K562 (cell line): ENCODE data around the gene B9D2. TPM values are rescaled to one million over a fixed set of nuclear protein-coding genes. Genes with fewer than 3 reads are reported as not detected.

Experiments
- ATAC-seq: fragments of 200-7000 bp; cut with Tn5 transposase; 3 replicates; pipeline ENCODE4 v1.9.1; 2020; ENCODE audit warnings: moderate library complexity
- BruUV-seq: library from RNA; stranded (reverse); fragments of 400-500 nt; replicated peaks from 2 replicates; lab custom pipeline; 2021; lab: Mats Ljungman, UMichigan
- CTCF ChIA-PET: fragments of 300-600 bp; formaldehyde crosslinking; extraction: SDS; loops from one replicate; lab custom pipeline; 2021; ENCODE audit warnings: low intra/inter-chr PET ratio; lab: Yijun Ruan, JAX
- POLR2A ChIA-PET: fragments of 300-600, 350-650 bp; sonication (Branson Sonifier 250); formaldehyde crosslinking; extraction: SDS; loops from one replicate; lab custom pipeline; 2021; ENCODE audit warnings: antibody characterized with exemption, inconsistent platforms; lab: Yijun Ruan, JAX
- DNase-seq, 4 experiments: peaks; one replicate each; pipeline versions ENCODE4 v3.0.0 to v3.0.0-alpha.2; 2011 to 2018; ENCODE audit warnings: low spot score in 3 of 4, mixed read lengths in 3 of 4; ENCODE audit errors: extremely low read depth in 1 of 4
- FAIRE-seq: peaks from 2 replicates; lab custom pipeline; 2011; peaks lifted over from hg19 to GRCh38; lab: Jason Lieb, UNC
- H2AFZ ChIP-seq: 2 replicates; pipeline ENCODE4 v1.6.0; 2011; ENCODE audit warnings: low read depth, low read length, control low read depth, inconsistent platforms
- H3K27ac ChIP-seq: fragments of 200-600 bp; 3 replicates; pipeline ENCODE4 v1.8.0; 2011; ENCODE audit warnings: low read depth, mild to moderate bottlenecking, control low read depth, inconsistent platforms, low read length, moderate library complexity, mixed read lengths; ENCODE audit errors: extremely low read depth
- H3K27me3 ChIP-seq, 2 experiments: fragments of 300-600 bp in 1 of 2; 2 replicates in 1 of 2; 3 replicates in 1 of 2; pipeline versions ENCODE4 v1.6.0 to v1.8.0; 2011; ENCODE audit warnings: inconsistent platforms in 2 of 2, low read length in 2 of 2, mild to moderate bottlenecking in 1 of 2, mixed read lengths in 1 of 2, moderate library complexity in 1 of 2; ENCODE audit not compliant: control insufficient read depth in 2 of 2, insufficient read depth in 2 of 2
- H3K36me3 ChIP-seq: fragments of 300-600 bp; 3 replicates; pipeline ENCODE4 v1.8.0; 2011; ENCODE audit warnings: mild to moderate bottlenecking, low read length, inconsistent platforms; ENCODE audit not compliant: control insufficient read depth, insufficient read depth
- H3K4me1 ChIP-seq, 2 experiments: fragments of 200-600 bp in 1 of 2; replicated peaks in 1 of 2; 2 replicates in 1 of 2; 3 replicates in 1 of 2; pipeline versions ENCODE4 v1.5.1 to v1.8.0; 2011; ENCODE audit warnings: inconsistent platforms in 2 of 2, low read length in 2 of 2, mild to moderate bottlenecking in 1 of 2, mixed read lengths in 1 of 2, moderate library complexity in 1 of 2; ENCODE audit not compliant: control insufficient read depth in 2 of 2, insufficient read depth in 2 of 2
- H3K4me2 ChIP-seq: 2 replicates; pipeline ENCODE4 v1.6.1; 2011; ENCODE audit warnings: low read length, control low read depth, inconsistent platforms, mixed read lengths; ENCODE audit not compliant: insufficient read depth
- H3K4me3 ChIP-seq: fragments of 200-600 bp; sonication (generic), shearing (Covaris generic); 2 replicates; pipeline ENCODE4 v1.5.1; 2016; ENCODE audit warnings: control low read depth, inconsistent platforms
- H3K79me2 ChIP-seq: fragments of 200-600 bp; 3 replicates; pipeline ENCODE4 v1.8.0; 2011; ENCODE audit warnings: low read length, inconsistent platforms; ENCODE audit not compliant: control insufficient read depth, insufficient read depth
- H3K9ac ChIP-seq, 2 experiments: 2 replicates each; pipeline versions ENCODE4 v1.6.0 to v1.6.1; 2011; ENCODE audit warnings: low read depth in 2 of 2, low read length in 2 of 2, control low read depth in 1 of 2, inconsistent platforms in 1 of 2, mild to moderate bottlenecking in 1 of 2, mixed read lengths in 1 of 2; ENCODE audit not compliant: insufficient read depth in 1 of 2
- H3K9me1 ChIP-seq: one replicate; pipeline ENCODE4 v1.6.0; 2011; ENCODE audit warnings: inconsistent platforms, mild to moderate bottlenecking, low read length, moderate library complexity; ENCODE audit not compliant: control insufficient read depth, insufficient read depth
- H3K9me3 ChIP-seq: replicated peaks from 2 replicates; pipeline ENCODE4 v1.5.1; 2011; ENCODE audit warnings: low read depth, low read length, inconsistent platforms; ENCODE audit not compliant: control insufficient read depth, insufficient read depth
- H4K20me1 ChIP-seq: replicated peaks from 2 replicates; pipeline ENCODE4 v1.6.1; 2011; ENCODE audit warnings: low read length, inconsistent platforms, mixed read lengths; ENCODE audit not compliant: control insufficient read depth, insufficient read depth
- FOS ChIP-seq: IDR thresholded peaks from 3 replicates; pipeline ENCODE4 v1.6.1; 2011; ENCODE audit not compliant: insufficient read length; ENCODE audit errors: extremely low read depth
- FOXP1 ChIP-seq: sonication (generic); formaldehyde crosslinking; IDR thresholded peaks from 2 replicates; pipeline ENCODE4 v1.8.0; 2022; ENCODE audit warnings: mild to moderate bottlenecking, missing genetic modification reagents
- HNRNPL ChIP-seq: fragments of 200-400 bp; formaldehyde crosslinking; IDR thresholded peaks from 2 replicates; pipeline ENCODE4 v1.6.1; 2017; ENCODE audit warnings: low read depth, mild to moderate bottlenecking, low read length
- JUN ChIP-seq, 2 experiments: sonication (generic) in 1 of 2; formaldehyde crosslinking in 1 of 2; IDR thresholded peaks; 2 replicates each; pipeline versions ENCODE4 v1.6.1 to v1.8.0; 2012 to 2022; ENCODE audit warnings: borderline replicate concordance in 2 of 2, mild to moderate bottlenecking in 2 of 2, improper control_type of control experiment in 1 of 2, low read depth in 1 of 2, low read length in 1 of 2, missing genetic modification reagents in 1 of 2
- POLR2A ChIP-seq: fragments of 450-650 bp; conservative IDR thresholded peaks from 2 replicates; pipeline ENCODE4 v1.6.1; 2016
- RAD21 ChIP-seq, 2 experiments: fragments of 250-450 bp in 1 of 2; fragments of 450-650 bp in 1 of 2; sonication (Bioruptor Pico) in 1 of 2; formaldehyde crosslinking in 1 of 2; IDR thresholded peaks in 1 of 2; conservative IDR thresholded peaks in 1 of 2; 2 replicates each; pipeline versions ENCODE4 v1.4.0 to v1.8.0; 2020 to 2022; ENCODE audit warnings: mild to moderate bottlenecking in 2 of 2, moderate library complexity in 1 of 2
- SPI1 ChIP-seq: IDR thresholded peaks from 2 replicates; pipeline ENCODE4 v1.6.1; 2011; ENCODE audit warnings: low read depth, low read length, control low read depth, borderline replicate concordance
- ZFP36 ChIP-seq: fragments of 150-350 bp; IDR thresholded peaks from 2 replicates; pipeline ENCODE4 v1.6.1; 2018; ENCODE audit warnings: low read length, low read depth; ENCODE audit not compliant: partially characterized antibody
- ZNF699 ChIP-seq: fragments of 250-450 bp; sonication (Bioruptor Pico); IDR thresholded peaks from 2 replicates; pipeline ENCODE4 v1.8.0; 2021; ENCODE audit warnings: mild to moderate bottlenecking, moderate library complexity; ENCODE audit not compliant: insufficient replicate concordance
- whole genome bisulfite sequencing: fragments of 100-300 bp; shearing (Covaris generic); methylation state at CpG from one replicate; pipeline ENCODE4 v1.1.6; 2016; ENCODE audit warnings: low coverage, mixed read lengths; ENCODE audit not compliant: insufficient coverage; ENCODE audit errors: missing lambda C conversion rate; 5-methylcytosine and 5-hydroxymethylcytosine counted together
- in situ Hi-C: fragments of 300-500 bp; cut with MboI; formaldehyde crosslinking; loops from 4 replicates; pipeline ENCODE4 v1.15.0; 2018; ENCODE audit warnings: inconsistent platforms, mixed read lengths
- intact Hi-C: fragments of 100-400 bp; cut with micrococcal nuclease; formaldehyde crosslinking; loops from 2 replicates; pipeline ENCODE4 v1.14.2; 2022
- polyA plus RNA-seq, 8 experiments: library from polyadenylated mRNA; depleted of rRNA in 4 of 8; stranded (reverse) in 5 of 8; unstranded in 3 of 8; fragments of >200 nt; fragmentation: Nextera tagmentation in 2 of 8; fragmentation: Illumina TruSeq in 1 of 8; extraction: Ambion mirVana in 2 of 8; extraction: Trizol in 1 of 8; gene quantifications; 2 replicates each; pipeline versions ENCODE4 v1.2.1 to v1.2.3, GENCODE V29; 2011 to 2014; ENCODE audit warnings: inconsistent platforms in 1 of 8, missing spikeins in 1 of 8
- total RNA-seq, 7 experiments: library from RNA; depleted of rRNA in 6 of 7; stranded (reverse); fragments of >200 nt in 6 of 7; fragmentation: Illumina TruSeq in 2 of 7; extraction: Trizol in 2 of 7; gene quantifications; 2 replicates each; pipeline versions ENCODE4 v1.2.1 to v1.2.3, GENCODE V29; 2011 to 2021; ENCODE audit warnings: low replicate concordance in 1 of 7
- TF ChIP-seq, protein P1 (sequence below): fragments of 450-650 bp; IDR thresholded peaks from 2 replicates; pipeline ENCODE4 v1.6.1; 2014; ENCODE audit warnings: low read depth, mild to moderate bottlenecking, moderate library complexity, borderline replicate concordance
- TF ChIP-seq, protein P2 (sequence below): fragments of 250-450 bp; sonication (Bioruptor Pico); IDR thresholded peaks from 2 replicates; pipeline ENCODE4 v1.5.0; 2021

Gene B9D2
- total and polyA plus RNA-seq, 9 of the 15 experiments (the other 6 are each of a cell fraction or from before 2014, with no cell fraction given) = 0.83 to 6.9 (median 2.8) TPM

DNA sequence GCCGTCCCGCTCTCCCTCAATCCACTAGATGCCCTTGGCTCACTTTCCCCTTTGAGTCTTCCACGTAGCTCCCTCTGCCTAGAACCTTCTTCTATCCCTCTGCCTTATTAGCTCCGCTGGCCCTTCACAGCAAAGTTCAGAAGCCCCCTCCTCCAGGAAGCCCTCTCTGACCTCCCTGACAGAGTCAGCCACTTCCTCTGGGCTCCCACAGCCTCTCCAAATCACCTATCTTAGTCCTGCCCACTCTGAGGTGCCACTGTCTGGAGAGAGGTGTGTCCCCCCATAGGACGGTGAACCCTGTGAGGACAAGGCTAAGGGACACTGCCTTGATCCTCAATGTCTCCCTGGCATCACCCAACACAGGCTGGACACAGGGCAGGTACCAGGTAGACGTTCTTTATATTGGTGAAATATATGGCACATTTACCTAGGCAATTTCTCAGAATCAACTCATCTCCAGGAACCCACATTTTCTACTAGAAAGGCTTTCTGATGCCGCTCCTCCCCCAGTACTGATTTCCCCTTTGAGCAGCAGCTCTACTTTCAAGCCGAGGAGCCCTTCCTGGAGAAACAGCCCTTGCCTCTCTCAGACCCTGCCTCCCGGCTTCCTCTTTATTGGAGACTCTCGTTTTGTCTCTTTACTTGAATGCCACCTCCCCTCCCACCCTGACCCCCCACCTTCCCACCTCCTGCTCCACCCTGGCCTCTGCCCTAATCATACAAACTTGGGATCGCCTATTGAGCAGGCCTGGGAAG, 6.8 kb downstream of the B9D2 start:
- peaks cover 14% of the 10 kb centered on the region; the same call in 1 of the 3 replicates for H3K36me3 ChIP-seq
- 67% methylated on average over 9 of the region's 11 CpGs for WGBS
- BruUV-seq = no TSS peak
- H3K4me3 ChIP-seq = no peak overlapping the region
- FAIRE-seq = no peak
- peaks cover 23% of the 10 kb centered on the region for H3K79me2 ChIP-seq
- H4K20me1 ChIP-seq = no peaks in the 10 kb centered on the region; the same call in 1 of the 2 replicates
- in situ Hi-C loops = no loop called here
- ATAC-seq = no peak
- no peak for DNase-seq
- H3K9me3 ChIP-seq = no peaks in the 10 kb centered on the region
- intact Hi-C loops = no loop called here
- ChIA-PET CTCF (no interaction called here), POLR2A (no interaction called here)
- peaks cover 5 to 30% of the 10 kb centered on the region in 2 experiments; a peak in 4 of 5 replicates for H3K4me1 ChIP-seq
- H3K4me2 ChIP-seq = no peak overlapping the region
- no peak for TF ChIP-seq HNRNPL
- 0 out of 2 replicates have a peak, but pooled peaks have one; percentile 1 for TF ChIP-seq SPI1
- TF ChIP-seq ZFP36 = peak; percentile 90
- H3K27me3 ChIP-seq = no peaks in the 10 kb centered on the region
- no peaks in the 10 kb centered on the region for H3K9me1 ChIP-seq
- H2AFZ ChIP-seq = no peak overlapping the region
- no peak overlapping the region for H3K27ac ChIP-seq
- H3K9ac ChIP-seq = peak overlapping the region in 1 of 2 experiments; percentile 67; a peak in 2 of 4 replicates

DNA sequence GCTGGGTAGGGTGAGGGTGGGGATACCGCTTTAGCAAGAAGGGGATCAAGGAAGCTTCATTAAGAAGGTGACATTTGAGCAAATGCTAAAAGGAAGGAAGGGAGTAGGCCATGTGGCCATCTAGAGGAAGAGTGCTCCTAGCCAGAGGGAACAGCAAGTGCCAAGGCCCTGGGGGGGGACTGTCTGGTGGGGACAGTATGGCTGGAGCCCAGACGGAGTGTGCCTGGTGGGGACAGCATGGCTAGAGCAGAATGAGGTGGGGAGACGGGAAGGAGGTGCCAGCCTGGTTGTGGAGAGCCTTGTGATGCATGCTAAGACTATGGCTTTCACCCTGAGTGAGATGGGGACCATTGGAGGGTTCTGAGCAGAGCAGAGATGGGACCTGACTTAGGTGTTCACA, 8.1 kb downstream of the B9D2 start:
- intact Hi-C loops = no loop called here
- WGBS = 63% methylated on average over 3 of the region's 3 CpGs

More for the DNA sequence above, 8.1 kb downstream of the B9D2 start:
- Histone ChIP-seq H3K36me3 (peaks cover 10% of the 10 kb centered on the region; the same call in 2 of the 3 replicates), H2AFZ (no peak overlapping the region), H3K4me3 (no peak overlapping the region), H3K27me3 (no peaks in the 10 kb centered on the region), H3K9ac (peak overlapping the region in 1 of 2 experiments; percentile 63; a peak in 1 of 4 replicates), H3K27ac (peak overlapping the region; percentile 38; the same call in 1 of the 3 replicates)
- POLR2A ChIA-PET = interaction anchor here (0.8 to 2.0 kb wide), 4 partner anchors 8 to 251 kb away, joined by 3 to 10 read pairs (median 3); partner anchors contain the start of gene B9D2
- no peak for DNase-seq
- no peak for FAIRE-seq
- TF ChIP-seq RAD21 (CRISPR knock-in tag; conservative IDR thresholded peaks at IDR 0.05 in 1 of 2, IDR thresholded peaks at IDR 0.05 in 1 of 2) = no peak
- TF ChIP-seq FOS = no peak
- TF ChIP-seq, protein P1, sequence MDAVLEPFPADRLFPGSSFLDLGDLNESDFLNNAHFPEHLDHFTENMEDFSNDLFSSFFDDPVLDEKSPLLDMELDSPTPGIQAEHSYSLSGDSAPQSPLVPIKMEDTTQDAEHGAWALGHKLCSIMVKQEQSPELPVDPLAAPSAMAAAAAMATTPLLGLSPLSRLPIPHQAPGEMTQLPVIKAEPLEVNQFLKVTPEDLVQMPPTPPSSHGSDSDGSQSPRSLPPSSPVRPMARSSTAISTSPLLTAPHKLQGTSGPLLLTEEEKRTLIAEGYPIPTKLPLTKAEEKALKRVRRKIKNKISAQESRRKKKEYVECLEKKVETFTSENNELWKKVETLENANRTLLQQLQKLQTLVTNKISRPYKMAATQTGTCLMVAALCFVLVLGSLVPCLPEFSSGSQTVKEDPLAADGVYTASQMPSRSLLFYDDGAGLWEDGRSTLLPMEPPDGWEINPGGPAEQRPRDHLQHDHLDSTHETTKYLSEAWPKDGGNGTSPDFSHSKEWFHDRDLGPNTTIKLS = no peak
- TF ChIP-seq POLR2A = peak; percentile 19; the same call in 1 of the 2 replicates
- TF ChIP-seq, protein P2, sequence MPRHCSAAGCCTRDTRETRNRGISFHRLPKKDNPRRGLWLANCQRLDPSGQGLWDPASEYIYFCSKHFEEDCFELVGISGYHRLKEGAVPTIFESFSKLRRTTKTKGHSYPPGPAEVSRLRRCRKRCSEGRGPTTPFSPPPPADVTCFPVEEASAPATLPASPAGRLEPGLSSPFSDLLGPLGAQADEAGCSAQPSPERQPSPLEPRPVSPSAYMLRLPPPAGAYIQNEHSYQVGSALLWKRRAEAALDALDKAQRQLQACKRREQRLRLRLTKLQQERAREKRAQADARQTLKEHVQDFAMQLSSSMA (CRISPR knock-in tag) = no peak
- no peak for TF ChIP-seq ZNF699 (CRISPR knock-in tag)
- TF ChIP-seq JUN (IDR thresholded peaks at IDR 0.05; ENCODE audit: borderline replicate concordance, low read depth, low read length) = no peak
- no peak for TF ChIP-seq JUN (CRISPR knock-in tag; IDR thresholded peaks at IDR 0.05; ENCODE audit: borderline replicate concordance)
- TF ChIP-seq FOXP1 (CRISPR knock-in tag) = no peak
- TF ChIP-seq, all 486 proteins: peak for 1
- no peak for ATAC-seq
- Histone ChIP-seq H3K4me2 (no peak overlapping the region), H3K9me1 (no peaks in the 10 kb centered on the region), H3K79me2 (peaks cover 37% of the 10 kb centered on the region), H3K9me3 (no peaks in the 10 kb centered on the region), H3K4me1 (peaks cover 5 to 40% of the 10 kb centered on the region in 2 experiments; a peak in 4 of 5 replicates), H4K20me1 (peaks cover 5% of the 10 kb centered on the region)
- in situ Hi-C loops = no loop called here
- CTCF ChIA-PET = no interaction called here
- no TSS peak for BruUV-seq
